ENCODE results near the gene CHSY1.

Gene CHSY1

GRCh38 chr15:101169495-101170071, 82.3 kb downstream of the CHSY1 start:
- peak; percentile 49 for DNase-seq

DNA sequence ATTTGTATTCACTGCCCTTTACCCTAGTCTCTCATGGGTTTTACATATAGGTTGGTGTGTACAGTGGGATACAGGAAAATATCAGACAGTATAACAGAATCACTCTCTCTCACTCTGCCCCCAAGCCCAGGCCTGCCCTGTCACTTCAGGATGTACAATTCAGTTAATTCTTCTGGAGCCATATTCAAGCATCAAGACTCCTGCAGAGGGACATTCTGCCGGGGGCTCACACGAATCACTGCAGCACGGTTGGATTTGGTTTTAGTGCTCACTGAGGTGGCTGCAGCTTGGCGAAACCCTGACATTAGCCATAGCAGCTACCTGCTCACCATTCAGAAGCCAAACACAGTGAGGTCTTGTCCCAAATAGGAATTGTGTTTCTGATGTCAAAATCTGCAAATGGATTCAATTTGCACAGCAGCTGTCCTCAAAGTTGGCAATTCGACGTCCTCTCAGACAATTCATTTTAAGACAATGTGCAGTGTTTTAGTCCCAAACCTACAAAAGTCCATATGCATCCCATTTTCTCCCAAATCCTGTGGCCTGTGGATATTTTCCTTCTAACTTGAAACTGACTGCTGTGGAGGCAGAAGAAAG, 82.9 kb downstream of the CHSY1 start:
- no peak for DNase-seq

GRCh38 chr15:101168463-101168824, 83.4 kb downstream of the CHSY1 start:
- no peak for DNase-seq

DNA sequence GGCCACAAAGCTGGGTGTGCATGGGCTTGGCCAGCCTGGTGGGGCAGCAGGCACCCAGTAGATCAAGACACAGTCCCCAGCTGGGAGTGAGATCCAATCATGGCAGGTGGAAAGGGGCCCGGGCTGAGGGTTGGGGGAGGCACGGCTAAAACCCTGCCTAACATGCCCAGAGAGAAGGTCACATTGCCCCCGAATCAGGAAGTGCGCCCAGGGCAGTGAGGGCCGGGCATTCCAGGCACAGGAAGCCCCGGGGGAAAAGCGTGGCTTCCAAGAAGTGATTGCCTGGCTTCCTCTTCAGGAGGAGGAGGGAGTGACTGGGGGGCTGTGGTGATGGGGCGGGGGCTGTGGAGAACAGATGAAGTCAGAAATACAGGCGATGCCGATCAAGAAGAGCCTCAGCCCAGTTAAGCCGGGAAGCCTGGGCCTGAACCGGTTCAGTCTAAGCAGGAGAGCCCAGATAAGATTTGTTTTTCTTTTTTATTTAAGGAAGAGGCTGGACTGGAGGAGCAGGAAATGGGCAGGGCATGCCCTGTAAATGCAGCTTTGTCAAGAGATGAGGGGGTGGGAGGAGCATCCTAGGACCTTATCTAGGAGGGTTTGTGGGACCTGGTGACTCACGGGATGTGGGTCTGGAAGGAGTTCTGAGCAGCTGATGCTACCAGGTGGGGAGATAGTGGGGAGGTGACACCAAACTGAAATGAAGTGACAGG, 83.9 kb downstream of the CHSY1 start:
- peak; percentile 93 for DNase-seq

GRCh38 chr15:101167411-101167752, 84.5 kb downstream of the CHSY1 start:
- no peak for DNase-seq

DNA sequence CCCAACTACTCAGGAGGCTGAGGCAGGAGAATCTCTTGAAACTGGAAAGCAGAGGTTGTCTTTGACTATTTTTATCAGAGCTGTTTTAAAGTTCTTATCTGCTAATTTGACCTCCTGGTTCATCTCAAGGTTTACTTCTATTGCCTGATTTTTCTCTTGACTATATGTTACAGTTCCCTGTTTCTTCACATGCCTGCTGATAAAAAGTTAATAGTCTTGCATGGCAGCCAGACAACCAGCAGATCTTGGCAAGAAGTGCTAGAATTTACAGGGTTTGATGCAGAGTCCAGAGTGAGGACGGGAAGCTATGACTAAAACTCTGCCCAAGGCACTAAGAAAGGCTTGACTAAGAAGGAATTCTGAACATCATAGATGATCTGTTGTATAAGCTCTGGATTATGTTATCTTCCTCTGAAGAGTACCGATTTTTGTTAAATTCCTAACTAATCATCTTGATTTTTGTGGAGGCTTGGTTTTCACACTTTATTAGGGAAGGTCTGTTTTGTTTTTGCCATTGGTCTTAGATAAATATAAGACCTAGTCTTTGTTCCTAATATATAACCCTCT, 85.9 kb downstream of the CHSY1 start:
- no peak for DNase-seq

GRCh38 chr15:101162701-101163483, 89.0 kb downstream of the CHSY1 start:
- no peak for DNase-seq

GRCh38 chr15:101161656-101162055, 90.2 kb downstream of the CHSY1 start:
- no peak for DNase-seq

DNA sequence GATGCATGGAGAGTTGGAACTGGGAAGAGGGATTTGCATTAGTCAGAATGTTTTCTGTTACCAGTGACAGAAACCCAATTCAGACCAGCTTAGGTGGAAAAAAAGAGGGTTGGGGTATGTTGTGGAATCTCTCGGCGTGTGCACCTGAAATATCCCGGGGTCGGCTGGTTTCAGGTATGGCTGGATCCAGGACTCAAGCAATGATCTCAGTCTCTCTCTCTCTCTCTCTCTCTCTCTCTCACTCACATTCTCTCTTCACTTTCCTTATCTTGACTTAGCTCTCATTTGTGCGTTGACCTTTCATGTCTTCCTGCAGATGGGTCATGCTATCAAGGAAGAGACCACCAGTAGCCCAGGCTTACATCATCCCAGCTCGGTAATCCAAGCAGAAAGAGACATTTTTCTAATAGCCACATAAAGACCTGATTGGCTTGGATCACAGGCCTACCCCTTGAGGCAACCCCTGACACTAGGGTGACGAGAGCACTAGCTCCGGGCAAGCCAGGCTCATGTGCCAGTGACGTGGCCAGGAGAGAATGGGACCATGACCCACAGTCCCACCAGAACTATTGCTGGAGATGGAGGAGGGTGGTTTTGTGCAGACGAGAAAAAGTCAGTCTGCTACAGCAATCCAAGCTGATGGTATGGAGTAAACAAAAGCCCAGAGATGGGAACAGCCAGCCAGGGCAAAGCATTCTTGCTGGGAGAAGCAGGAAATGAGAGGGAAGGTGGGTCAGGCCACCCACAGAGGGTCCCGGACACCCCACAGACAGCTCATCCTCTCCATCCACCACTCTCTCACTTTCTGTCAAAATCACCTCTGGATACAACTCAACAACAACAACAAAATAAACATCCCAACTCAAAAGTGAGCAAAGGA, 91.7 kb downstream of the CHSY1 start:
- DNase-seq, result no peak

DNA sequence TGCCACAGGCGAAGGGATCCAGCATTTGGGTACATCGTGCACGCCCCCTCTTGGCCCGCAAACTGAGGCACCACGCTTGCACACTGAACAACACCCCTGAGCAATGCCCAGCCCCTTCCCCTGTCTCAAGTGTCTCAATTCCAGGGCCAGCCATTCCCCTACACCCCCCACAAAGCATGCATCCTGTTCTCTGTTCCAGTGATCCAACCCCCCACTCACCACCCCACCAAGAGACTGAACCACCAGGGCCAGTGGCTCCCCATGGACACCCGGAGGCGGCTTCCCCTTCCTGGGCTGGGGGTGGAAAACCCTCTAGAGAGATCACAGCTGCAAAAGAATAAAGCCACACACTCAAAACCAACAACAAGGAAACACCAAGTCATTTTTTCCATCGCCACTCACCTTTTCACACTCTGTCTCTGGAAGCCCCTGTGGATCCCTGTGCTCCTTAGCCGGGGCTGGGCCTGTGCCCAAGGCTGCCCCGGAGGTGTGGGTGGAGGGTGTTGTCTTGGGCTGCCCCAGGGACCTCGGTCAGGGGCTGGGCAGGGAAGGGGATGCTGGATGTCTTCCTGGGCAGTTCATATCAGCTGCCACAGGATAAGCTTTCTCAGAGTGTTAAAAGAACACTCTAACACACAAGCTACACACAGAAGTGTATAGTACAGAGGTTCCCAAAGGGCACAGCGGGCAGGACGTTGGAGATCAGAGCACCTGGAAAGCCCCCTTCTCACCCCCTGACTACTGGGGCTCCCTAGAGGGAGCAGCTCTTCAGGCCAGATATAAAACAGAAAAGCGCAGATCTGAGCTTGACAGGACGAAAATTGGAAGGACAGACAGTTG, 92.5 kb downstream of the CHSY1 start:
- DNase-seq, result no peak

DNA sequence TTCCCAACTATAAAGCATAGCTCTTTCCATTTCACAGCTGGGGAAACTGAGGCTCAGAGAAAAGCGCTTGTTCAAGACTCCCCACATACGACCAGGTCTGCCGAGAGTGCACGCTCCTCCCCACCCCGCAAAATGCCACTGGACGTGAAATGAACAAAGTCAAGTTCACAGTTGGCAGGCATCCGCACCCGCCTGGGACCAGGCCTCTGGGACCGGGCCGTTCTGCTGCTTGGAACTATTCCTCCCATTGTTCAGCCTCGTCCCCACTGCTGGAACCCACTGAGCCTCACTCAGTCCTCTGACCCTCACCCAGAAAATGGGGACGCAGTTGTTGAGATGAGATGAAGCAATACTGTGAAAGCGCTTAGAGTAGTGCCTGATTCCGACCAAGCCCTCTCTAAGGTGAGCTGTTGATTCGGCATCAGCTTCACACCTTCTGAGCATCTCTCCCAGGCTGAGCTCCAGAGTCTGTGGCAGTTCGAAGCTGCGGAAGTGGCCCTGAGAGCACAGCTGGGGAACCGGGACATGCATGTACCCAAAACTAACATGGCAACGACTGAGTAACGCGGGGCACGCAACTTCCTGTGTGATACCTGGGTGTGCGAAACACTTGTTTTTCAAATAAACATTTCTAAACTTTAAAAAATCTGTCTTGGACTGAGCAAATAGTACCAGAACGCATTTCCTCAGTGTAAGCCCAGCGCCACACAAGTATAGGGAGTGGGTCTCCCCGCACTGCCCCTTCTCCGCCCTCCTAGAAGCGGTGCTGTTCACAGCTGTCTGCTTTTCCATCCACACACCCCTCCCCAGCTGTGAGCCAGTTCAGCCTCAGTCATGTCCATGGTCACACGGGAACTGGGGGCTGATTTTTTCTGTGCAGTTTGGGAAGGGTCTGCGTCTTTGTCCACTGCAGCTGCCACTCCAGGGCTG, 93.4 kb downstream of the CHSY1 start:
- no peak for DNase-seq

DNA sequence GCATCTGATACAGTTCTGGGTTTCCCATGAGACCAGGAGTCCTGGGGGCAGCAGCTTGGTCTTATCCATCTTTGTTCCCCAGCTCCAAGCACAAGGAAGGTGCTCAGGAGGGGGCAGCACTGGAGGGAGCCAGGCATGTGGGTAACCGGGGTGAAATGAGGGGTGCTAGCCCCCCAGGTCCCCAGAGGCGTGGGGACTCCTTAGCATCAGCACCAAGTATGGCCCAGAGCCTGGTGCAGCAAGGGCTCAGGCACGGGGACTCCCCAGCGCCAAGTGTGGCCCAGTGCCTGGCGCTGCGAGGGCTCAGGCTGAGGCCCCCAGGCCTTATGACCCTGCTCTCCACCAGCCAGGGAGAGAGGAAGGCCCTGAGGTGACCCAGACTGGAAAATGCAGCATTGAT, 94.1 kb downstream of the CHSY1 start:
- DNase-seq, result no peak

- DNase-seq, result no peak
Observed at GRCh38 chr15:101156509-101157159, 95.2 kb downstream of the CHSY1 start.

DNA sequence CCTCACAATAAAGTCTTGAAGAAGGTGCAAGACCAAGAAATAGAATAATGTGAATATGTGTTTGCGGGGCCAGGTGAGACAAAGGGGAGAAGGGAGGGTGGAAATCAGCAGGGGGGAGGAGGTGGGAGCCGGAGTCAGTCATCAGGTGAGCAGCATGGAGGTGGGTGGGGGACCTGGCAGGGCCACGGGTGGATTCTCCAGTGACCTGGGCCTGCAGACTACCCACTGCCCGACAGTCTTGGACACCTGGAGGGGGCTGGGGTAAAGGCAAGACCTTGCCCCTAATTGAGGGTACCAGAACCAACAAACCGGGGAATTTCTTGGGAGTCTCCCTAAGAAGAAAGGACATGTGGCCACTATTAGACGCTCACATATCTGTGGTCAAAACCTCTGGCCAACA, 95.8 kb downstream of the CHSY1 start:
- no peak for DNase-seq

DNA sequence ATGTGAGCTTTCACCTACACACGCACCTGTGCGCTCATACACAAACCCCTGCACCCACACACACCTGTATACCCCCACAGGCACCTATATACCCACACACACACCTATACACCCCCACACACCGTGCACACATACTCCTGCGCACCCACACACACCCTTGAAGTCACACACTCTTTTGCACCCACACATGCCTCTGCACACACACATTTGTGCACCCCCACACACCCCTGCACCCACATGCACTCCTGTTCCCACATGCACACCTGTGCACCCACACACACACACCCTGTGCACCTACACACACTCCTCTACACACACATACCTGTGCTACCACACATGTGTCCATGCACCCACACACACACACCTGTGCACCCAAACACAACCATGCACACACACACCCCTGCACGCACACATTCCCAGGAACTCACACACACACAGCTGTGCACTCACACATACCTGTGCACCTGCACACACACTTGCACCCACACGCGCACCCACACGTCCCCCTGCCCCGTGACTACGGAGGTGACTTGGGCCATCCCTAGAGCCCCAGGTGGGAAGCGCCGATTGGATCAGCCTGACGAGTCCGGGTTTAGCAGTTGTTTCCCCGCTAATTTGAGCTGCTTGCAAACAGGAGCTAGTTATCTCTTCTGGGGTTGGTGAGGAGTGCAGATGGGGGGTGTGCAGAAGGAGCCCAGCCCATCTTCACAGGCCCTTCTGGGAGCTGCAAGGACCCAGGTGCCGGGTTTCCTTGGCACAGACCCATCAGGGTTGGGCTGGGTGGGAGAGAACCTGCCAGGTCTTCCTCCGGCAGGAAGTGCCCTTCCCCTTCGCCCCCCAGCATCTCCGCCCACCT, 97.8 kb downstream of the CHSY1 start:
- no peak for DNase-seq

- DNase-seq, result no peak
Observed at GRCh38 chr15:101152914-101153313, 98.9 kb downstream of the CHSY1 start.

DNA sequence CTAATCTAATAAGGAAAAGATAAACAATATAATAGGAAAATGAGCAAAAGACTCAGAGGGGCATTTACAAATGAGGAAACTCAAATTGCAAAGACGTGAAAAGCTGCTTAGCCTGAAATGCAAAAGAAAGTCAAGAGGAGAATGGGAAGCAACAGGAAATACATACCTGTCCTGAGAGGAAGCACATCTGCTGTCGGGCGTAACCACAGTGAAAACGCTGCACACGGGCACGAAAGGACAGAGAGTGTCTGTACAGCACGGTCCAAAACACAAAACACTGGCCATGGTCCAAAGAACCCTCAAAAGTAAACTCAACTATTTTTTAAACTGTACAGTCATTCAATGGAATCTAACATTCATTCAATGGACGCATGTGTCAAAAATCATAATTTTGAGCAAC, 100.6 kb downstream of the CHSY1 start:
- no peak for DNase-seq

GRCh38 chr15:101150723-101151040, 101.2 kb downstream of the CHSY1 start:
- DNase-seq, result no peak

Data from EL (cell line).